ENCODE results near the gene GNAS-AS1.
"Not testable (repeated sequence)": the region's sequence is repeated elsewhere in the genome, so short reads cannot be mapped to it uniquely, and the experiment has no call there.

Gene GNAS-AS1

GRCh38 chr20:58840816-58841538, 9.7 kb downstream of the GNAS-AS1 start:
- FAIRE-seq (no peak), DNase-seq (ENCODE audit: insufficient read length) (no peak)
- TF ChIP-seq POLR2AphosphoS5 (IDR thresholded peaks at IDR 0.05; ENCODE audit: low read depth, low read length) (no peak), POLR2A (IDR thresholded peaks at IDR 0.05; ENCODE audit: low read depth, low read length) (no peak), TAF1 (IDR thresholded peaks at IDR 0.05; ENCODE audit: borderline replicate concordance, low read depth, low read length) (no peak)

DNA sequence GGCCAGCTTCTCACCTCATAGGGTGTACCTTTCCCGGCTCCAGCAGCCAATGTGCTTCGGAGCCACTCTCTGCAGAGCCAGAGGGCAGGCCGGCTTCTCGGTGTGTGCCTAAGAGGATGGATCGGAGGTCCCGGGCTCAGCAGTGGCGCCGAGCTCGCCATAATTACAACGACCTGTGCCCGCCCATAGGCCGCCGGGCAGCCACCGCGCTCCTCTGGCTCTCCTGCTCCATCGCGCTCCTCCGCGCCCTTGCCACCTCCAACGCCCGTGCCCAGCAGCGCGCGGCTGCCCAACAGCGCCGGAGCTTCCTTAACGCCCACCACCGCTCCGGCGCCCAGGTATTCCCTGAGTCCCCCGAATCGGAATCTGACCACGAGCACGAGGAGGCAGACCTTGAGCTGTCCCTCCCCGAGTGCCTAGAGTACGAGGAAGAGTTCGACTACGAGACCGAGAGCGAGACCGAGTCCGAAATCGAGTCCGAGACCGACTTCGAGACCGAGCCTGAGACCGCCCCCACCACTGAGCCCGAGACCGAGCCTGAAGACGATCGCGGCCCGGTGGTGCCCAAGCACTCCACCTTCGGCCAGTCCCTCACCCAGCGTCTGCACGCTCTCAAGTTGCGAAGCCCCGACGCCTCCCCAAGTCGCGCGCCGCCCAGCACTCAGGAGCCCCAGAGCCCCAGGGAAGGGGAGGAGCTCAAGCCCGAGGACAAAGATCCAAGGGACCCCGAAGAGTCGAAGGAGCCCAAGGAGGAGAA, 10.5 kb downstream of the GNAS-AS1 start:
- TF ChIP-seq TAF1 (IDR thresholded peaks at IDR 0.05; ENCODE audit: borderline replicate concordance, low read depth, low read length) (no peak), POLR2AphosphoS5 (IDR thresholded peaks at IDR 0.05; ENCODE audit: low read depth, low read length) (no peak), POLR2A (IDR thresholded peaks at IDR 0.05; ENCODE audit: low read depth, low read length) (no peak)
- DNase-seq (ENCODE audit: insufficient read length) (no peak), FAIRE-seq (no peak)

DNA sequence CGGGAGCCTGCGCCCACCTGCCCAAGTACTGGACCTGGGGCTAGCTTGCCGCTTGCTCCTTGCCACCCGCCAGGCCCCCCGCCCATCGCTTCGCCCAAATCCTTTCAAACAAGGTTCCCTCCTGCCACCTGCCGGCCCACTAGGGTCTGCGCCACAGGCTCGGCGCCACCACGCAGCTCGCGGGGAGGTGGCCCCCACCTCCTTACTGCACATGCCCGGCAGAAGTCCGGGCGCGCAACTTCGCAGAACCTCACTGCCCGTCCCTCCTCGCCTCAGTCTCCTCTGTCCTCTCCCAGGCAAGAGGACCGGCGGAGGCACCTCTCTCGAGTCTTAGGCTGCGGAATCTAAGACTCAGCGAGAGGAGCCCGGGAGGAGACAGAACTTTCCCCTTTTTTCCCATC, 11.2 kb downstream of the GNAS-AS1 start:
- DNase-seq (ENCODE audit: insufficient read length) (no peak), FAIRE-seq (no peak)
- TF ChIP-seq TAF1 (IDR thresholded peaks at IDR 0.05; ENCODE audit: borderline replicate concordance, low read depth, low read length) (no peak), POLR2A (IDR thresholded peaks at IDR 0.05; ENCODE audit: low read depth, low read length) (no peak), POLR2AphosphoS5 (IDR thresholded peaks at IDR 0.05; ENCODE audit: low read depth, low read length) (no peak)

- no peak for DNase-seq (ENCODE audit: insufficient read length)
- no peak for TF ChIP-seq POLR2A (IDR thresholded peaks at IDR 0.05; ENCODE audit: low read depth, low read length)
- TF ChIP-seq TAF1 (IDR thresholded peaks at IDR 0.05; ENCODE audit: borderline replicate concordance, low read depth, low read length): no peak
- no peak for TF ChIP-seq POLR2AphosphoS5 (IDR thresholded peaks at IDR 0.05; ENCODE audit: low read depth, low read length)
- no peak for FAIRE-seq
These were observed 12.5 kb downstream of the GNAS-AS1 start for GRCh38 chr20:58838174-58838573.

GRCh38 chr20:58837717-58838116, 13.0 kb downstream of the GNAS-AS1 start:
- TF ChIP-seq TAF1 (IDR thresholded peaks at IDR 0.05; ENCODE audit: borderline replicate concordance, low read depth, low read length) (no peak), POLR2A (IDR thresholded peaks at IDR 0.05; ENCODE audit: low read depth, low read length) (no peak), POLR2AphosphoS5 (IDR thresholded peaks at IDR 0.05; ENCODE audit: low read depth, low read length) (no peak)
- no peak for FAIRE-seq
- DNase-seq (ENCODE audit: insufficient read length): no peak

DNA sequence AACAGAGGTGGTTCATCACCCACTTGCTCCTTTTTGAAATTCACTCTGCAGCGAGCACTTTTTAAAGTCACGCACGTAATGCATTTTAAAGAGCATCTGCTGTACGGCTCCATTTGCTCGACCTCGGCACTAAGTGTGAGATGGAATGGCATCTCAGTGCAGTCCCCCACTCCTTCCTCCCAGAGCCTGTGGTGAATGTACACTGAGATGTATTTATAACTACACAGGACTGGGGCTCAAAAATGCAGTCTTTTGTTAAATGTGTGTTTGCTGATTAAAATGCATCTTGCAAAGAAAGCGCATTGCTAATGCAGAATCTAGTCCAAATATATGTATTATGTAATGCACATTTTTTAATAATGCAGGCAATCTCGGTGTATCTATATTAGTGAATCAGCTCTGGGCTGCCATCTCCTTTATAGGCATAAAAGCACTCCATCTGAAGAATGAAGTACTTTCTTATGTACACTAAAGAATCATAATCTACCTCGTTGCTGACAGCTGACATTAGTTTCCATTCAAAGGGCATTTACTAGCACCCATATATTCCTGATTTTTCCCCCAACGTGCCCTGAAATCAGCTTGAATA, 14.0 kb downstream of the GNAS-AS1 start:
- TF ChIP-seq POLR2AphosphoS5 (IDR thresholded peaks at IDR 0.05; ENCODE audit: low read depth, low read length) (no peak), POLR2A (IDR thresholded peaks at IDR 0.05; ENCODE audit: low read depth, low read length) (no peak), TAF1 (IDR thresholded peaks at IDR 0.05; ENCODE audit: borderline replicate concordance, low read depth, low read length) (no peak)
- FAIRE-seq (no peak), DNase-seq (ENCODE audit: insufficient read length) (no peak)

- FAIRE-seq: no peak
- DNase-seq (ENCODE audit: insufficient read length): no peak
- TF ChIP-seq TAF1 (IDR thresholded peaks at IDR 0.05; ENCODE audit: borderline replicate concordance, low read depth, low read length): no peak
- no peak for TF ChIP-seq POLR2A (IDR thresholded peaks at IDR 0.05; ENCODE audit: low read depth, low read length)
- no peak for TF ChIP-seq POLR2AphosphoS5 (IDR thresholded peaks at IDR 0.05; ENCODE audit: low read depth, low read length)
These were observed 15.5 kb downstream of the GNAS-AS1 start for GRCh38 chr20:58835231-58835630.

DNA sequence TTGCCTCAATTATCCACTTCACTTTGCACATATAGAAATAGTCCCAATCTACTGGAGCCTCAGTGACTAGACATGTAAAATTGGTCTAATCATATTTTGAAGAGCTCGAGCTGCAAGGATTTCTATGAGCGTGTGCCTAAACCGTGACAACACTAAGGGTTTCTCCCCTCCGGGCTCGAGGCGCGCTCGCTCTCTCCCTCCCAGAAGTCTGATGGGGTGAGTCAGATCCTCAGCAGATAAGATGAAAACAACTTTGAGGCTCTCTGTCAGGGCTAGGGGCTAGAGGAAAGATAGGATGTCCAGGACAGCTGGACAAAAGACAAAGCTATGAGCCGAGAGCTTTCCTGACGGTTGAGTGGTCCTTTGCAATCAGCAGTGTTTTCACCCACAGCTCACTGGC, 16.8 kb downstream of the GNAS-AS1 start:
- TF ChIP-seq TAF1 (IDR thresholded peaks at IDR 0.05; ENCODE audit: borderline replicate concordance, low read depth, low read length): no peak
- no peak for TF ChIP-seq POLR2A (IDR thresholded peaks at IDR 0.05; ENCODE audit: low read depth, low read length)
- TF ChIP-seq POLR2AphosphoS5 (IDR thresholded peaks at IDR 0.05; ENCODE audit: low read depth, low read length): no peak
- DNase-seq (ENCODE audit: insufficient read length): no peak
- no peak for FAIRE-seq

- no peak for DNase-seq (ENCODE audit: insufficient read length)
- no peak for FAIRE-seq
- TF ChIP-seq POLR2AphosphoS5 (IDR thresholded peaks at IDR 0.05; ENCODE audit: low read depth, low read length): no peak
- TF ChIP-seq TAF1 (IDR thresholded peaks at IDR 0.05; ENCODE audit: borderline replicate concordance, low read depth, low read length): no peak
- TF ChIP-seq POLR2A (IDR thresholded peaks at IDR 0.05; ENCODE audit: low read depth, low read length): no peak
These were observed 18.2 kb downstream of the GNAS-AS1 start for GRCh38 chr20:58832457-58832856.

- TF ChIP-seq POLR2A (IDR thresholded peaks at IDR 0.05; ENCODE audit: low read depth, low read length) (no peak), TAF1 (IDR thresholded peaks at IDR 0.05; ENCODE audit: borderline replicate concordance, low read depth, low read length) (no peak), POLR2AphosphoS5 (IDR thresholded peaks at IDR 0.05; ENCODE audit: low read depth, low read length) (no peak)
- FAIRE-seq: no peak
- no peak for DNase-seq (ENCODE audit: insufficient read length)
These were observed 21.2 kb downstream of the GNAS-AS1 start for GRCh38 chr20:58829531-58829941.

DNA sequence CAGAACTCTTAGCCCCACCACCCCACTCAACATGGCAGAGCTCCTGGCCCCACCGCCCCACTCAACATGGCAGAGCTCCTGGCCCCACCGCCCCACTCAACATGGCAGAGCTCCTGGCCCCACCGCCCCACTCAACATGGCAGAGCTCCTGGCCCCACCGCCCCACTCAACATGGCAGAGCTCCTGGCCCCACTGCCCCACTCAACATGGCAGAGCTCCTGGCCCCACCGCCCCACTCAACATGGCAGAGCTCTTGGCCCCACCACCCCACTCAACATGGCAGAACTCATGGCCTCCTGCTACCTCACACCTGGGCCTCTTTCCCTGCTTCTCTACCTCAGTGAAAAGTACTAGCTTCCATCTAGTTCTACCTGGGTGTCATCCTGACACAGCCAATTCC, 21.9 kb downstream of the GNAS-AS1 start:
- FAIRE-seq: not testable (repeated sequence)

DNA sequence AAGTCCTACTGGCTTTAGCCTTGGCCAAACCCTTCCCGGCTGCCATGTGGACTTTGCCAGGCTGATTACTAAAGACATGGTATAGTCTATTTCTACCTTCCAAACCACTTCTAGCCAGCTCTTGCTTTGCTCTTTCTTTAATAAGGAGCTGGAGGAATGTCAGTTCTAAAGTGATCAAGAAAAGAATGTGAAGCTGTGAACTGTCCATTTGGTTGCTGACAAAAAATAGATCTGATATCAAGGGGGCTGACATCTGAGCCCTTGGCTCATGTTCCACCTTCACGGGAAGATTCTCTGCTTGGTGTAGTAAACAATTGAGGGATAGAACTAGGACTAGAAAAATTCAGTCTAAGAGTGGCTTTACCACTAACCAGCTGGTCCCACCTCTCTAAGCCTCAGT, 22.6 kb downstream of the GNAS-AS1 start:
- DNase-seq (ENCODE audit: insufficient read length) (no peak), FAIRE-seq (no peak)
- TF ChIP-seq POLR2AphosphoS5 (IDR thresholded peaks at IDR 0.05; ENCODE audit: low read depth, low read length) (no peak), TAF1 (IDR thresholded peaks at IDR 0.05; ENCODE audit: borderline replicate concordance, low read depth, low read length) (no peak), POLR2A (IDR thresholded peaks at IDR 0.05; ENCODE audit: low read depth, low read length) (no peak)

More for the DNA sequence above, 21.9 kb downstream of the GNAS-AS1 start:
- not testable (repeated sequence) for DNase-seq (ENCODE audit: insufficient read length)

Measured in GM12892 (cell line).